ENCODE measurements around the gene CDCA4.

CDCA4 gene

GRCh38 chr14:105011312-105011990, 9.4 kb downstream of the CDCA4 start:
- DNase-seq, result no peak

- DNase-seq, result no peak
Measured at GRCh38 chr14:105010891-105011291, 10.0 kb downstream of the CDCA4 start.

GRCh38 chr14:105010106-105010505, 10.8 kb downstream of the CDCA4 start:
- DNase-seq, result no peak

- DNase-seq, result no peak
Measured at GRCh38 chr14:105007593-105008264, 13.2 kb downstream of the CDCA4 start.

- no peak for DNase-seq
Measured at GRCh38 chr14:105006831-105007592, 13.9 kb downstream of the CDCA4 start.

GRCh38 chr14:105005929-105006830, 14.7 kb downstream of the CDCA4 start:
- no peak for DNase-seq

GRCh38 chr14:105005329-105005928, 15.5 kb downstream of the CDCA4 start:
- no peak for DNase-seq

- no peak for DNase-seq
Measured at GRCh38 chr14:104999361-104999760, 21.5 kb downstream of the CDCA4 start.

GRCh38 chr14:104998801-104999200, 22.1 kb downstream of the CDCA4 start:
- no peak for DNase-seq

GRCh38 chr14:104996483-104996882, 24.4 kb downstream of the CDCA4 start:
- no peak for DNase-seq

GRCh38 chr14:104996032-104996431, 24.9 kb downstream of the CDCA4 start:
- DNase-seq, result no peak

- no peak for DNase-seq
Measured at GRCh38 chr14:104994978-104995377, 25.9 kb downstream of the CDCA4 start.

GRCh38 chr14:104993808-104994591, 26.9 kb downstream of the CDCA4 start:
- no peak for DNase-seq

GRCh38 chr14:104993306-104993705, 27.6 kb downstream of the CDCA4 start:
- no peak for DNase-seq

- no peak for DNase-seq
Measured at GRCh38 chr14:104992501-104992900, 28.4 kb downstream of the CDCA4 start.

GRCh38 chr14:104991896-104992230, 29.0 kb downstream of the CDCA4 start:
- no peak for DNase-seq

- DNase-seq, result no peak
Measured at GRCh38 chr14:104989951-104990303, 31.0 kb downstream of the CDCA4 start.

GRCh38 chr14:104989236-104989950, 31.5 kb downstream of the CDCA4 start:
- DNase-seq, result no peak

- no peak for DNase-seq
Measured at GRCh38 chr14:104986487-104987164, 34.3 kb downstream of the CDCA4 start.

GRCh38 chr14:104985675-104986486, 35.0 kb downstream of the CDCA4 start, which contains the start of gene CLBA1:
CLBA1 (plus strand) TSS chr14:104985788; CDS start chr14:104986432, 644 bp downstream.
- no peak for DNase-seq

All from cortex of kidney (tissue), 1 donor.